ENCODE data around the gene ESPN.

Gene ESPN

GRCh38 chr1:6466751-6467150 lies 42.2 kb downstream of the ESPN start:
- no peak for DNase-seq

GRCh38 chr1:6467224-6467623 lies 42.6 kb downstream of the ESPN start:
- DNase-seq, result no peak

- DNase-seq, result no peak
Observed at GRCh38 chr1:6467744-6468688, 43.4 kb downstream of the ESPN start.

- no peak for DNase-seq
Observed at GRCh38 chr1:6468729-6469461, 44.3 kb downstream of the ESPN start.

GRCh38 chr1:6470132-6471085 lies 45.8 kb downstream of the ESPN start:
- no peak for DNase-seq

GRCh38 chr1:6471086-6471969 lies 46.8 kb downstream of the ESPN start:
- DNase-seq, result no peak

GRCh38 chr1:6471970-6472368 lies 47.4 kb downstream of the ESPN start:
- DNase-seq, result no peak

GRCh38 chr1:6472391-6472790 lies 47.8 kb downstream of the ESPN start:
- no peak for DNase-seq

- no peak for DNase-seq
Observed at GRCh38 chr1:6473156-6473555, 48.6 kb downstream of the ESPN start.

- DNase-seq, result no peak
Observed at GRCh38 chr1:6473974-6474814, 49.6 kb downstream of the ESPN start.

- no peak for DNase-seq
Observed at GRCh38 chr1:6474815-6475282, 50.3 kb downstream of the ESPN start.

GRCh38 chr1:6475381-6476133 lies 51.0 kb downstream of the ESPN start:
- DNase-seq, result no peak

GRCh38 chr1:6476483-6476882 lies 51.9 kb downstream of the ESPN start:
- no peak for DNase-seq

GRCh38 chr1:6477039-6477820 lies 52.7 kb downstream of the ESPN start:
- DNase-seq, result no peak

GRCh38 chr1:6481820-6482219 lies 57.2 kb downstream of the ESPN start:
- DNase-seq, result no peak

- DNase-seq, result no peak
Observed at GRCh38 chr1:6483017-6483760, 58.6 kb downstream of the ESPN start.

- no peak for DNase-seq
Observed at GRCh38 chr1:6483761-6484117, 59.2 kb downstream of the ESPN start.

GRCh38 chr1:6484826-6485167 lies 60.2 kb downstream of the ESPN start:
- no peak for DNase-seq
